CD4-positive, alpha-beta memory T cell (primary cell): ENCODE results near the gene KPNB1. TPM values are rescaled to one million over a fixed set of nuclear protein-coding genes. Genes with fewer than 3 reads are reported as not detected.

Experiments used
- CTCF ChIA-PET: fragments of 350-600 bp; sonication (Branson Sonifier 250); formaldehyde crosslinking; loops from one replicate; lab custom pipeline; 2021; ENCODE audit warnings: inconsistent platforms; ENCODE audit not compliant: partially characterized antibody; lab: Charles Lee
- POLR2A ChIA-PET: fragments of 350-600 bp; sonication (Branson Sonifier 250); formaldehyde crosslinking; loops from one replicate; lab custom pipeline; 2021; ENCODE audit not compliant: partially characterized antibody; lab: Charles Lee
- DNase-seq, 5 donors: peaks; one replicate each; pipeline versions ENCODE4 v3.0.0 to v3.0.0-alpha.2; 2020 to 2022; ENCODE audit warnings: mixed read lengths in 1 of 5
- H3K27ac ChIP-seq: one replicate; pipeline ENCODE4 v1.7.0; 2013; ENCODE audit warnings: low read depth, low read length
- H3K27me3 ChIP-seq: 2 replicates; pipeline ENCODE4 v1.7.0; 2013; ENCODE audit warnings: mild to moderate bottlenecking, low read length, moderate library complexity; ENCODE audit not compliant: insufficient read depth
- H3K36me3 ChIP-seq: 2 replicates; pipeline ENCODE4 v1.7.0; 2013; ENCODE audit warnings: mild to moderate bottlenecking, low read length, moderate library complexity; ENCODE audit not compliant: insufficient read depth
- H3K4me1 ChIP-seq: 2 replicates; pipeline ENCODE4 v1.7.0; 2013; ENCODE audit warnings: mild to moderate bottlenecking, low read length, moderate library complexity; ENCODE audit not compliant: insufficient read depth
- H3K4me3 ChIP-seq, 2 donors: one replicate each; pipeline ENCODE4 v1.7.0; 2013; ENCODE audit warnings: low read length in 2 of 2, mild to moderate bottlenecking in 1 of 2
- H3K9me3 ChIP-seq, 2 donors: one replicate each; pipeline ENCODE4 v1.7.0; 2013; ENCODE audit warnings: low read length in 2 of 2, control low read depth in 1 of 2; ENCODE audit not compliant: control insufficient read depth in 1 of 2
- H3K27ac Mint-ChIP-seq, 7 donors: one replicate each; pipeline ENCODE4 v1.8.0; 2020 to 2021; ENCODE audit warnings: mixed read lengths in 7 of 7, mild to moderate bottlenecking in 6 of 7, inconsistent platforms in 3 of 7, moderate library complexity in 3 of 7
- H3K27me3 Mint-ChIP-seq, 2 donors: one replicate each; pipeline ENCODE4 v1.8.0; 2020 to 2021; ENCODE audit warnings: mixed read lengths in 2 of 2
- H3K36me3 Mint-ChIP-seq, 2 donors: one replicate each; pipeline ENCODE4 v1.8.0; 2020 to 2021; ENCODE audit warnings: mixed read lengths in 2 of 2, inconsistent platforms in 1 of 2, mild to moderate bottlenecking in 1 of 2
- H3K4me1 Mint-ChIP-seq, 4 donors: one replicate each; pipeline ENCODE4 v1.8.0; 2020 to 2021; ENCODE audit warnings: mixed read lengths in 4 of 4, mild to moderate bottlenecking in 1 of 4
- H3K4me3 Mint-ChIP-seq, 8 donors: one replicate each; pipeline ENCODE4 v1.8.0; 2020 to 2021; ENCODE audit warnings: mixed read lengths in 8 of 8, mild to moderate bottlenecking in 7 of 8, moderate library complexity in 6 of 8, inconsistent platforms in 3 of 8
- H3K9me3 Mint-ChIP-seq, 8 donors: one replicate each; pipeline ENCODE4 v1.8.0; 2020 to 2021; ENCODE audit warnings: mixed read lengths in 8 of 8, mild to moderate bottlenecking in 5 of 8, inconsistent platforms in 3 of 8, moderate library complexity in 1 of 8
- intact Hi-C: fragments of 100-400 bp; cut with micrococcal nuclease; formaldehyde crosslinking; loops from one replicate; pipeline ENCODE4 v1.15.1; 2023
- polyA plus RNA-seq, 2 donors: library from polyadenylated mRNA; unstranded; fragments of 300-500 nt; fragmentation: Illumina TruSeq; gene quantifications; one replicate each; pipeline ENCODE4 v1.2.3, GENCODE V29; 2021
- total RNA-seq, 2 experiments: library from RNA; stranded (reverse); gene quantifications; one replicate each; pipeline ENCODE4 v1.2.3, GENCODE V29; 2021

The KPNB1 gene
- total and polyA plus RNA-seq, 4 experiments from 2014 or later, result 13.4 to 268 (median 142) TPM

- POLR2A ChIA-PET, result interaction anchor here (1.6 kb wide), 1 partner anchor 9 kb away, joined by 3 read pairs; no protein-coding TSS in a partner anchor
- no peaks in the 10 kb centered on the region for H3K27me3 Mint-ChIP-seq
- no peak overlapping the region for H3K4me3 ChIP-seq
- H3K4me1 Mint-ChIP-seq, result peaks cover 0 to 13% (median 5%) of the 10 kb centered on the region in 4 donors
- no peak for DNase-seq
- intact Hi-C loops, result no loop called here
- no peak overlapping the region for H3K4me3 Mint-ChIP-seq
- H3K27me3 ChIP-seq, result no peaks in the 10 kb centered on the region
- H3K36me3 ChIP-seq, result peaks cover 37% of the 10 kb centered on the region
- H3K27ac Mint-ChIP-seq, result peak overlapping the region in 3 of 7 donors; percentile 27 to 46 (median 39)
- no peaks in the 10 kb centered on the region for H3K9me3 ChIP-seq
- CTCF ChIA-PET, result interaction anchor here (1.2 kb wide), 1 partner anchor 8 kb away, joined by 3 read pairs; no protein-coding TSS in a partner anchor
- H3K27ac ChIP-seq, result no peak overlapping the region
- H3K36me3 Mint-ChIP-seq, result peaks cover 30 to 60% of the 10 kb centered on the region in 2 donors
- no peaks in the 10 kb centered on the region for H3K9me3 Mint-ChIP-seq
- H3K4me1 ChIP-seq, result no peaks in the 10 kb centered on the region
These were observed 34.3 kb downstream of the KPNB1 start for GRCh38 chr17:47684025-47684424.

DNA sequence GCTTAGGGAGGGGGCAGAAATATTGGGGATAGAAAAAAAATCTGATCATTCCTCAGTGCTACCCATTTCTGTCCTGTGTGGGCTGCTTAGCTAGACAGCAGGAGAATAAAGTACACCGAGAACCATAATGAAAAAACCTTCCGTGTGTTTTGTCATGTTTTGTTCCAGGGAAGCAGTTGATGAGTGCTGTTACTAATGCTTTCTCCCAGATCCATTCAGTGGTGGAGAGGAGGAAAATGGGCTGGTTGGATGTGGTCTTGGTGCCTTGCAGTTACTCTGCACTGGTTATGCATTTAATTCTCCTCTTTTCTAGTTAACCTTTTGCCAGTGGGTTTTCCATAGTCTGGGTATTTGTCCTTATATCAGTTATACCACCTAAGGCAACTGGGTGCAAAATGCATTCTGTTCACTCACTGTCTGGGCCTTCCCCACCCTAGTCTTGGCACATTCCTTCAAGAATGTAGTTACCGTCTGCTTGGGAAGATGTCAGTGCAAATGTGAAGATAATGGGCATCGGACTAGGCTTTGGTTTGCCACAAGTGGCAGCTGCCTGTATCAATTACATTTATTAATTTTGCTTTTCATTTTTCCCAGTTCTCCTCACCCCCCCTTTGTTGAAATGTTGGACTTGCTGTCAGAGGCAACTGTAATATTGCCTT is 34.9 kb downstream of the KPNB1 start:
- Histone ChIP-seq H3K9me3 (no peaks in the 10 kb centered on the region), H3K36me3 (peaks cover 34% of the 10 kb centered on the region), H3K27me3 (no peaks in the 10 kb centered on the region), H3K4me1 (no peaks in the 10 kb centered on the region), H3K4me3 (no peak overlapping the region), H3K27ac (no peak overlapping the region)
- no peak for DNase-seq
- Mint-ChIP-seq H3K4me1 (peaks cover 0 to 13% (median 5%) of the 10 kb centered on the region in 4 donors), H3K27ac (peak overlapping the region in 5 of 7 donors; percentile 27 to 50 (median 36)), H3K27me3 (no peaks in the 10 kb centered on the region), H3K9me3 (no peaks in the 10 kb centered on the region), H3K4me3 (no peak overlapping the region), H3K36me3 (peaks cover 30 to 56% of the 10 kb centered on the region in 2 donors)
- ChIA-PET CTCF (interaction anchor here (1.2 kb wide), 1 partner anchor 8 kb away, joined by 3 read pairs; no protein-coding TSS in a partner anchor), POLR2A (no interaction called here)
- intact Hi-C loops, result no loop called here

GRCh38 chr17:47685556-47686275 is 36.0 kb downstream of the KPNB1 start:
- H3K27me3 Mint-ChIP-seq, result no peaks in the 10 kb centered on the region
- no peak for DNase-seq
- intact Hi-C loops, result no loop called here
- H3K36me3 Mint-ChIP-seq, result peaks cover 20 to 46% of the 10 kb centered on the region in 2 donors
- no peak overlapping the region for H3K27ac ChIP-seq
- no peaks in the 10 kb centered on the region for H3K9me3 Mint-ChIP-seq
- H3K27ac Mint-ChIP-seq, result peak overlapping the region in 5 of 7 donors; percentile 22 to 66 (median 28)
- H3K4me1 ChIP-seq, result no peaks in the 10 kb centered on the region
- H3K4me3 Mint-ChIP-seq, result no peak overlapping the region
- H3K27me3 ChIP-seq, result no peaks in the 10 kb centered on the region
- no peak overlapping the region for H3K4me3 ChIP-seq
- ChIA-PET POLR2A (no interaction called here), CTCF (no interaction called here)
- H3K4me1 Mint-ChIP-seq, result peaks cover 0 to 13% (median 5%) of the 10 kb centered on the region in 4 donors
- H3K36me3 ChIP-seq, result peaks cover 24% of the 10 kb centered on the region
- H3K9me3 ChIP-seq, result no peaks in the 10 kb centered on the region

DNA sequence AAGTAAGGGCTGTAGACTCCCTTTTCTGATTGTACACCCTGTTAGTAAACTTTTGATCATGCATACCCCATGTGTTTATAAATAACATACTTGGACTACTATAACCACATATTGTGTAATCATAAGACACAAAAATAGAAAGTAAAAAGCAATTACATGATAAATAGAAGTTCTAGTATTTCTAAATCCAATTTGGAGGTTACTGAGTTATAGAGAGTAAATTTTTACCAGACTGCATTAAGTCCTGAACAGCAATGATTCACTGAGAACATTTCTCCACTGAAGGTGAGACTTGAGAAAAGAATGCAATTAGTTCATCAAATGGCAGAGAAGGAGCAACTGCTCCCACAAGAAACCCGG is 36.5 kb downstream of the KPNB1 start:
- no peak overlapping the region for H3K27ac ChIP-seq
- CTCF ChIA-PET, result no interaction called here
- no peaks in the 10 kb centered on the region for H3K27me3 ChIP-seq
- no peaks in the 10 kb centered on the region for H3K9me3 Mint-ChIP-seq
- H3K27me3 Mint-ChIP-seq, result no peaks in the 10 kb centered on the region
- no peak overlapping the region for H3K4me3 ChIP-seq
- intact Hi-C loops, result no loop called here
- POLR2A ChIA-PET, result interaction anchor here (1.0 kb wide), 1 partner anchor 20 kb away, joined by 3 read pairs; no protein-coding TSS in a partner anchor
- no peaks in the 10 kb centered on the region for H3K9me3 ChIP-seq
- no peak overlapping the region for H3K4me3 Mint-ChIP-seq
- H3K4me1 ChIP-seq, result no peaks in the 10 kb centered on the region
- H3K4me1 Mint-ChIP-seq, result peaks cover 0 to 13% (median 5%) of the 10 kb centered on the region in 4 donors
- no peak for DNase-seq
- H3K36me3 Mint-ChIP-seq, result peaks cover 17 to 44% of the 10 kb centered on the region in 2 donors
- H3K27ac Mint-ChIP-seq, result peak overlapping the region in 3 of 7 donors; percentile 37 to 73 (median 66)
- H3K36me3 ChIP-seq, result peaks cover 22% of the 10 kb centered on the region

DNA sequence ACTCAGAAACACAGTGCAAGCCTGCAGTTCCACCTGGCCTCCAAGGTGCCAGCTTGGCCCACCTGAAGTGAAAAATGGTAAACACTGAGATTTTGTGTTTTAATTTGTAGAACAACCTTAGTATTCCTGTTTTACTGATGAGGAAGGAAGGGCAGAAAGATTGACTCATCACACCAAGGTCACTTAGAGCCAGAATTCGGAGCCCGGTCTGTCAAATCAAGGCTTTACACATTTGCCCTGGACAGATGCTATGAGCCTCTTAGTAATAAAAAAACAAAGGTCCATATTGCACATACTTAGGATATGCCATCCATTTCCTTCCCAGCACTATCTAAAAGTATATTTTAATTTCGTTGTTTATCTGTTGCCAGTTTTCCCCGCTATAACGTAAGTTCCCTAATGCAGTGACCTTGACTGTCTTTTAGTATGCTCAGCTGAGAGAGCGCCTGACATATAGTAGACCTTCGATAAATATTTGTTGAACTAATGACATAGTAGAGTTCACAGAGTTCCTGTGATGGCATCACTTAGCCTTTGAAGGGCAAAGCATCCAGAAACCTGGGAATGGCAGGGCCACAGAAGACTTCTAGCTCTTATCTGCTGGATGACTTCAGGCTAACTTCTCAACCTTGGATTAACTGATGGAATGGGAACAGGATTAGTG is 37.1 kb downstream of the KPNB1 start:
- Histone ChIP-seq H3K4me3 (no peak overlapping the region), H3K27ac (no peak overlapping the region), H3K9me3 (no peaks in the 10 kb centered on the region), H3K36me3 (peaks cover 20% of the 10 kb centered on the region), H3K27me3 (no peaks in the 10 kb centered on the region), H3K4me1 (no peaks in the 10 kb centered on the region)
- intact Hi-C loops, result no loop called here
- DNase-seq, result no peak
- H3K9me3 Mint-ChIP-seq, result no peaks in the 10 kb centered on the region
- H3K36me3 Mint-ChIP-seq, result peaks cover 16 to 43% of the 10 kb centered on the region in 2 donors
- peaks cover 0 to 16% (median 7%) of the 10 kb centered on the region in 4 donors for H3K4me1 Mint-ChIP-seq
- CTCF ChIA-PET, result interaction anchor here (1.4 to 2.3 kb wide), 4 partner anchors 10 to 46 kb away, joined by 7 to 9 read pairs (median 8); partner anchors contain the start of gene TBX21
- no peaks in the 10 kb centered on the region for H3K27me3 Mint-ChIP-seq
- peak overlapping the region in 4 of 7 donors; percentile 4 to 73 (median 36) for H3K27ac Mint-ChIP-seq
- no peak overlapping the region for H3K4me3 Mint-ChIP-seq
- POLR2A ChIA-PET, result interaction anchor here (1.0 to 1.7 kb wide), 2 partner anchors 19 to 49 kb away, joined by 3 to 7 read pairs; no protein-coding TSS in a partner anchor

DNA sequence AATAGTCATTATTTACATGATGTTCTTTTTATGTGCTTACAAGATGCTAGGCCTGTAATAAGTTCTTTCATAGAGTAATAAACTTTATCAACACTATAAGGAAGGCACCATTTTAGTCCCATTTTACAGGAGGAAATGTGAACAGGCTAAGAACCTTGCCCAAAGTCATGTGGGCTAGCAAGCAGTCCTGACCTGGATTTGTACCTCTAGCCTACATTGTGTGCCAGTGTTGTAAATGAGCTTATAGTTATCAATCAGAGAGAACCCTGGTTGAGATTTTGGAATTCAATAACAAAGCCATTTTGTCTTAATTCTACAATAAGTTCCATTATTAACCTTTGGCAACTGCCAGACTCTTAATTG is 37.6 kb downstream of the KPNB1 start:
- H3K4me3 Mint-ChIP-seq, result no peak overlapping the region
- H3K36me3 Mint-ChIP-seq, result peaks cover 11 to 38% of the 10 kb centered on the region in 2 donors
- H3K4me3 ChIP-seq, result no peak overlapping the region
- peaks cover 0 to 21% (median 9%) of the 10 kb centered on the region in 4 donors for H3K4me1 Mint-ChIP-seq
- intact Hi-C loops, result no loop called here
- H3K9me3 ChIP-seq, result no peaks in the 10 kb centered on the region
- peaks cover 4% of the 10 kb centered on the region for H3K4me1 ChIP-seq
- H3K27ac Mint-ChIP-seq, result peak overlapping the region in 3 of 7 donors; percentile 6 to 37 (median 7)
- no peaks in the 10 kb centered on the region for H3K27me3 ChIP-seq
- H3K36me3 ChIP-seq, result peaks cover 15% of the 10 kb centered on the region
- H3K27ac ChIP-seq, result no peak overlapping the region
- CTCF ChIA-PET, result interaction anchor here (1.4 to 2.3 kb wide), 5 partner anchors 10 to 45 kb away, joined by 4 to 9 read pairs (median 7); partner anchors contain the start of gene TBX21
- H3K9me3 Mint-ChIP-seq, result no peaks in the 10 kb centered on the region
- POLR2A ChIA-PET, result interaction anchor here (1.0 to 1.7 kb wide), 2 partner anchors 19 to 49 kb away, joined by 3 to 7 read pairs; no protein-coding TSS in a partner anchor
- no peaks in the 10 kb centered on the region for H3K27me3 Mint-ChIP-seq
- no peak for DNase-seq
